Aorta (tissue), 5 donors: ENCODE data around the gene COL9A1. TPM values are rescaled to one million over a fixed set of nuclear protein-coding genes. Genes with fewer than 3 reads are reported as not detected.
"Not testable (repeated sequence)": the region's sequence is repeated elsewhere in the genome, so short reads cannot be mapped to it uniquely, and the experiment has no call there.

Experiments
- ATAC-seq: fragments of 200-7000 bp; cut with Tn5 transposase; one replicate; pipeline ENCODE4 v1.9.1; 2022; ENCODE audit warnings: moderate library complexity; ENCODE audit not compliant: low FRiP score
- DNase-seq, 2 donors: peaks; one replicate each; pipeline ENCODE4 v3.0.0-alpha.2; 2020
- H3K27ac ChIP-seq, 2 donors: one replicate each; pipeline ENCODE4 v1.5.1; 2013; ENCODE audit warnings: low read length in 2 of 2, mild to moderate bottlenecking in 2 of 2, moderate library complexity in 2 of 2, control low read depth in 1 of 2, inconsistent platforms in 1 of 2, low read depth in 1 of 2
- H3K27me3 ChIP-seq, 2 donors: one replicate each; pipeline ENCODE4 v1.6.1; 2013; ENCODE audit warnings: control low read depth in 1 of 2, low read length in 1 of 2, mild to moderate bottlenecking in 1 of 2, moderate library complexity in 1 of 2; ENCODE audit not compliant: insufficient read depth in 2 of 2, control insufficient read depth in 1 of 2
- H3K36me3 ChIP-seq, 2 donors: one replicate each; pipeline ENCODE4 v1.6.1; 2013; ENCODE audit warnings: control low read depth in 1 of 2, low read length in 1 of 2, mild to moderate bottlenecking in 1 of 2; ENCODE audit not compliant: insufficient read depth in 2 of 2, control insufficient read depth in 1 of 2
- H3K4me1 ChIP-seq, 2 donors: one replicate each; pipeline ENCODE4 v1.6.1; 2013; ENCODE audit warnings: low read length in 2 of 2, control low read depth in 1 of 2, mild to moderate bottlenecking in 1 of 2, moderate library complexity in 1 of 2; ENCODE audit not compliant: insufficient read depth in 2 of 2, control insufficient read depth in 1 of 2
- H3K4me3 ChIP-seq, 2 donors: one replicate each; pipeline ENCODE4 v1.5.1; 2013; ENCODE audit warnings: low read length in 2 of 2, control low read depth in 1 of 2, mild to moderate bottlenecking in 1 of 2
- H3K9me3 ChIP-seq: one replicate; pipeline ENCODE4 v1.6.1; 2013; ENCODE audit warnings: mild to moderate bottlenecking, low read length; ENCODE audit not compliant: control insufficient read depth
- WGBS, 2 donors: extraction: QIAGEN DNeasy Blood & Tissue Kit; methylation state at CpG; one replicate each; pipeline ENCODE4 v1.1.7; 2013; 5-methylcytosine and 5-hydroxymethylcytosine counted together
- intact Hi-C, 2 donors: fragments of 100-400 bp; cut with DNase I; formaldehyde crosslinking; loops; one replicate each; pipeline versions ENCODE4 v1.14.2 to v1.15.0; 2022
- polyA plus RNA-seq, 2 donors: library from polyadenylated mRNA; stranded (reverse); fragments of 200-250 nt; gene quantifications; one replicate each; pipeline ENCODE4 v1.2.3, GENCODE V29; 2013
- total RNA-seq, 2 donors: library from RNA; stranded (reverse); fragmentation: NEBNext Ultra II Directional; extraction: Animal tissue kit (Norgen Biotek cat#: 25700); gene quantifications; one replicate each; pipeline ENCODE4 v1.2.1, GENCODE V29; 2021
- donor health status: healthy with polysubstance abuse.
- donor health status: Bipolar disorder and iron deficiency.
- donor health status: DM: no; HTN: no; CAD: no.
- donor health status: DM: no; HTN: no; CAD: no.
- donor health status: DM: yes; HTN: yes; CAD: no.

COL9A1 gene
- total and polyA plus RNA-seq, 4 donors: 1.3 TPM; not detected in 3

GRCh38 chr6:70325009-70325408 lies 22.1 kb upstream of the COL9A1 start:
- DNase-seq (no peak), ATAC-seq (no peak)
- Histone ChIP-seq H3K36me3 (no peaks in the 10 kb centered on the region), H3K4me1 (no peaks in the 10 kb centered on the region), H3K4me3 (no peak overlapping the region), H3K9me3 (no peaks in the 10 kb centered on the region), H3K27ac (no peak overlapping the region), H3K27me3 (peaks cover 0 to 3% of the 10 kb centered on the region in 2 donors)
- intact Hi-C loops: no loop called here

DNA sequence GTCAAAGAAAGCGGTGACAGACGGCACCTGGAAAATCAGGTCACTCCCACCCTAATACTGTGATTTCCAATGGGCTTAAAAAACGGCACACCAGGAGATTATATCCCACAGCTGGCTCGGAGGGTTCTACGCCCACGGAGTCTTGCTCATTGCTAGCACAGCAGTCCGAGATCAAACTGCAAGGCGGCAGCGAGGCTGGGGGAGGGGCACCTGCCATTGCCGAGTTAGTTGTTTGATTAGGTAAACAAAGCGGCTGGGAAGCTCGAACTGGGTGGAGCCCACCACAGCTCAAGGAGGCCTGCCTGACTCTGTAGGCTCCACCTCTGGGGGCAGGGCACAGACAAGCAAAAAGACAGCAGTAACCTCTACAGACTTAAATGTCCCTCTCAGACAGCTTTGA lies 14.9 kb upstream of the COL9A1 start:
- intact Hi-C loops, H3K9me3 ChIP-seq, DNase-seq, H3K27me3 ChIP-seq, ATAC-seq, H3K4me3 ChIP-seq, H3K4me1 ChIP-seq, H3K27ac ChIP-seq, H3K36me3 ChIP-seq: not testable (repeated sequence)
- 92% methylated on average over 12 of the region's 12 CpGs for WGBS, 2 donors

DNA sequence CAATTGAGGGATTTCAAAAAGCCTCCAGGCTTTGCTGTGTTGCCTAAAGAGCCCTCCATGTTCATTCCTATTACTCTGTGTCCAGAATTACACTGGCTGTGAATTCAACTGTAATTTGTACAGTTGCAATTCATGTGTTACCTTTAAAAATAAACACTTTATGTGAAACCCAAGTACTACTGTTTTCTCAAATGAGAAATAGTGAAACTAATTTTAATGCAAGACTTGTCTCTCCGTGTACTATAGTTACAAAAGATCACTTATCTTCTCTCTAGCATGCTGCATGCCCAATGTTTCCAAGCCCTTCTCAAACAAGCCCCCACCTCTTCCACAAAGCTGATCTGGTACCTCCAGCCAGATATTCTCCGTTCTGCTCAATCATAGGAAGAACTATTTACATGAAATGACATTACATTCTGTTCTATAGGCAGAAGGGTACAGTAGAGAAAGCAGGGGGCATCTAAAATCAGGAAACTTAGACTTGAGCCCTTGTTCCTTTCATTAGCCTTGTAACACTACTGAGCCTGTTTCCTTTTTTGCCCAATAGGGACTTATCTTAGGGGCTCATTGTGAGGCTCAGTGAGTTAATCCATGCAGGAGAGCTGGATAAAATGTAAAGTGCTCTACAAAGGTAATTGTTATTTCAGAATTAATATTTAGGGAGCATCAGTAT lies 12.3 kb upstream of the COL9A1 start:
- H3K27me3 ChIP-seq: no peaks in the 10 kb centered on the region
- ATAC-seq (no peak), DNase-seq (no peak)
- WGBS, 2 donors: 38 to 47% methylated on average over 2 of the region's 2 CpGs
- no peak overlapping the region for H3K27ac ChIP-seq
- H3K9me3 ChIP-seq: no peaks in the 10 kb centered on the region
- no peaks in the 10 kb centered on the region for H3K36me3 ChIP-seq
- intact Hi-C loops: no loop called here
- no peaks in the 10 kb centered on the region for H3K4me1 ChIP-seq
- no peak overlapping the region for H3K4me3 ChIP-seq

DNA sequence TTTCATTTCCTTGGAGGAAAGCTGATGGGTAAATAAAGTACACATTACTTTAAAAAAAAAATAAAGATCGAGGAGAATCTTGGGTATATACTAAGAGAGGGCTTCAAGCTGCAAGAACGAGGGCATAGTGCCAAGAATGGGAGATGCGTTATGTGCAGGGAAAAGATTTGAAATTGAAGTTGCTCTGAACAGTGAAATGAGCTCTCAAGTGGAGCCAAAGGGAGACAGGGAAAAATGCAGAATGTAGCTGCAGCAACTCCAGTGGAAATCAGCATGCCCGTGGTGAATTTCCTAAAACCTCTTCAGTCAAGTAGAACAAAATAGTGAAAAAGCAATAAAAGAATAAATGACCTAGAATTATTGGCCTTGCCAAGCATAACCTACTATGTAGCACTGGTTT lies 11.4 kb upstream of the COL9A1 start:
- 5% methylated on average over 4 of the region's 4 CpGs for WGBS, 2 donors
- H3K9me3 ChIP-seq: no peaks in the 10 kb centered on the region
- H3K4me3 ChIP-seq: no peak overlapping the region
- H3K4me1 ChIP-seq: no peaks in the 10 kb centered on the region
- ATAC-seq: no peak
- H3K36me3 ChIP-seq: no peaks in the 10 kb centered on the region
- DNase-seq: no peak
- H3K27ac ChIP-seq: no peak overlapping the region
- no peaks in the 10 kb centered on the region for H3K27me3 ChIP-seq
- intact Hi-C loops: loop anchor here in 1 of 2 donors (5.0 kb wide), 1 partner anchor 53 kb away; no protein-coding TSS in a partner anchor

GRCh38 chr6:70312165-70312745 lies 9.4 kb upstream of the COL9A1 start:
- DNase-seq (no peak), ATAC-seq (no peak)
- H3K27me3 ChIP-seq: no peaks in the 10 kb centered on the region
- no peaks in the 10 kb centered on the region for H3K36me3 ChIP-seq
- intact Hi-C loops: loop anchor here in 1 of 2 donors (5.0 kb wide), 1 partner anchor 55 kb away; no protein-coding TSS in a partner anchor
- 35 to 40% methylated on average over 5 of the region's 5 CpGs for whole genome bisulfite sequencing, 2 donors
- H3K27ac ChIP-seq: no peak overlapping the region
- no peaks in the 10 kb centered on the region for H3K9me3 ChIP-seq
- no peaks in the 10 kb centered on the region for H3K4me1 ChIP-seq
- H3K4me3 ChIP-seq: no peak overlapping the region

DNA sequence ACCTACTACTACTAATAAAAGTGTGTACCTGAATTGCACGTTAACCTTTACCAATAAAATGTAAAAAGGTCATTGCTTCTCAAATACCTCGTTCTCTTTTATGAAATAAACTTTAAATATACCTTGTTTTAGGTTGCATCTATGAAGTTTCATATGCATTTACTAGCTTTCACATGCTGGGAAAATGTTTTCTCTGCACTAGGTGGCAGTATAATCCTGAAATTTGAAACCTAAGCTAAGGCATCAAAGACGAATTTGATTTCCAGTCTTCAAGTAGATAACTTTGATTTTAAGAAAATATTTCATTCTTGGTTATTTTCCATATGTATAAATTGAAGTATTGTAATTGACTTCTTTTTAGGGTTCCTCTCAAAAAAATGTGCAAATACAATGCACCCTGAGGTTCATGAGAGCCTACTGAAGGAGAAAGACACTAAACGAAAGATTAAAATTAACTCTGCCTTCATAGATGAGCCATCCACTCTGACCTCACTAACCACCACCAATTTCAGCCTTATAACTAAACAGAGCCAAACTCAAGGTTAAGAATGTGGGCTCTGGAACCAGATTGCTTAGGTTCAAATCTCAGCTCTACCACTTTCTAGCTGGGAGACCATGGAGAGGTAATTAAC lies 7.3 kb upstream of the COL9A1 start:
- no peak overlapping the region for H3K4me3 ChIP-seq
- no peaks in the 10 kb centered on the region for H3K27me3 ChIP-seq
- no peaks in the 10 kb centered on the region for H3K4me1 ChIP-seq
- ATAC-seq: no peak
- no peaks in the 10 kb centered on the region for H3K36me3 ChIP-seq
- no peak for DNase-seq
- no peaks in the 10 kb centered on the region for H3K9me3 ChIP-seq
- WGBS, 2 donors: 14 to 17% methylated on average over 4 of the region's 4 CpGs
- no peak overlapping the region for H3K27ac ChIP-seq
- intact Hi-C loops: loop anchor here in 1 of 2 donors (5.0 kb wide), 1 partner anchor 57 kb away; no protein-coding TSS in a partner anchor

DNA sequence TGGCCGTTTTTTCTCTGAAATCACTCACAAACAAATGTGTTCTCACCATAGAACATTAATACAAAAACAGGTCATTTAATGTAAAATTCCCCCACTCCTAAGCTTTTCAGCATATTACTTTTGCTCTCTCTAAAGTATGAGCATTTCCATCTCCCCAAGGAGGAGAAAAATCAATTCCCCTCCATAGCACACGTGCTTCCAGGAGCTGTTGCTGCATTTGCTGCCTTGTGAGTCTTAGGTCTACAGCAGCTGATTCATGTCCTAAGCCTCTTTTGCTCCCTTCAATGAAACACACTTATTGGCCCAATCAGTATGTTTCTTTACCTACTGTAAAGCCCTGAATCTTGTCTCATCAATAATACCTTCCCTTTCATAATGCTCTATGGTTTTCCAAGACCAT lies 6.4 kb upstream of the COL9A1 start:
- no peak overlapping the region for H3K4me3 ChIP-seq
- no peak overlapping the region for H3K27ac ChIP-seq
- H3K36me3 ChIP-seq: no peaks in the 10 kb centered on the region
- 41% methylated on average over 2 of the region's 2 CpGs for WGBS, 2 donors
- intact Hi-C loops: no loop called here
- H3K27me3 ChIP-seq: no peaks in the 10 kb centered on the region
- DNase-seq: no peak
- H3K4me1 ChIP-seq: no peaks in the 10 kb centered on the region
- ATAC-seq: no peak
- H3K9me3 ChIP-seq: no peaks in the 10 kb centered on the region

GRCh38 chr6:70308142-70308541 lies 5.3 kb upstream of the COL9A1 start:
- H3K27ac ChIP-seq, H3K36me3 ChIP-seq, DNase-seq, H3K4me3 ChIP-seq, H3K27me3 ChIP-seq, intact Hi-C loops, ATAC-seq, H3K9me3 ChIP-seq, H3K4me1 ChIP-seq: not testable (repeated sequence)

DNA sequence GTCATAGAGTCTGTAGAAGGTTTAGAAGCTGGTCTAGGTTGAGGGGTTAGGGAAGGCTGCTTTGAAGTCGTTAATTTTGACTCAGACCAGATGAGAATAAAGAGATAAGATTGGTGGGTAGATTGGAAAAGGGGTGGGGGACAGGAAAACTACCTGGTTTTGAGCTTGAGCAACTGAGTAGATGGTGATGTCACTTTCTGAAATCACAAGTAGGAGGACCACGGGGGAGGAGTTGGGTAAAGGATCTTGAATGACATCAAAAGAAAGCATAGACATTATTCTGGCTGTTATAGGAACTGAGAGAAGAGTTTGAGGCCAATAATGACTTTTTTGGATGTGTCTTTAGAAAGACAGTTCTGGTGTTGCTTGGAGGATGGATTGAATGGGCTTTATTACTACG lies 4.1 kb upstream of the COL9A1 start:
- intact Hi-C loops: no loop called here
- no peak for ATAC-seq

More for the DNA sequence above, 4.1 kb upstream of the COL9A1 start:
- H3K27ac ChIP-seq: no peak overlapping the region
- WGBS, 2 donors: 69 to 71% methylated on average over 3 of the region's 3 CpGs
- H3K4me1 ChIP-seq: no peaks in the 10 kb centered on the region
- H3K9me3 ChIP-seq: no peaks in the 10 kb centered on the region
- H3K27me3 ChIP-seq: no peaks in the 10 kb centered on the region
- H3K4me3 ChIP-seq: no peak overlapping the region
- no peak for DNase-seq
- no peaks in the 10 kb centered on the region for H3K36me3 ChIP-seq
